ENCODE results near the gene SYT6. TPM values are rescaled to one million over a fixed set of nuclear protein-coding genes. Genes with fewer than 3 reads are reported as not detected.

SYT6 gene
- total RNA-seq, 4 donors from 2014 or later = 0.29 to 0.55 TPM; not detected in 2

DNA sequence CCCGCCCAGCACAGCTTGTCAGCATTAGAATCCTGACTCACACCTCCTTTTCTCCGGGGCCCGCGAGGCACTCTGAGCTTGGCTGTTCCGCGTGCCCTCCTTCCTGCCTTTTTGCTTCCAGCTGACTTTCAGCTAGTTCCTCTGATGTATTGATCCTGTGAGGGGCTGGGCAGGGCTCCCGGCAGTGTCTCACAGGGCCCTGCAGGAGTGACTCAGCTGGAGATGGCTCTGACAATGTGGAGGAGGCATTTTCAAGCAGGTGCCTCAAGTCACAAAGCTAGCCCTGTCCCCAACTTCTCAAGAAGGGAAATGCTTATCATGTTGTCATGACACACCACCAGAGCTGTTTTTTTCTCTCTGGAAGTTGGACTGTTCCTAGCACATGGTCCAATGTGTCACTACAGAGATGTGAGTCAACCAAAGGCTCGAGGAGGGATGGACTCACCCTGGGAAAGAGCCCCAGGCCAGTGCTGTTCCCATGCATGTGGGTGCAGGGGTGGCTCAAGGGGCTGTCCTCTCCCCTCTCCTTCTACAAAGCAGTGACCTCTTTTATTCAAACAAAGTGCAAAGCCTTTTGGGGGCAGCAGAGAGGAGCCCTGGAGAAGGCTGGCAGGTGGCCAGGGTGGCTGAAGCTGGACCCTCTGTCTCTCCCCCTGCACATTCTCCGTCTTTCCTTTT, 30.6 kb downstream of the SYT6 start:
- TF ChIP-seq POLR2A (IDR thresholded peaks at IDR 0.05) (no peak), CTCF (IDR thresholded peaks at IDR 0.05) (no peak)
- intact Hi-C loops (cut with DNase I; ENCODE audit: low total_unique reads) = no loop called here

GRCh38 chr1:114118351-114118990, 35.2 kb downstream of the SYT6 start:
- no peaks in the 10 kb centered on the region for H3K9me3 ChIP-seq
- DNase-seq = no peak
- H3K27ac ChIP-seq = no peak overlapping the region
- H3K4me3 ChIP-seq = no peak overlapping the region
- no peaks in the 10 kb centered on the region for H3K36me3 ChIP-seq
- H3K4me1 ChIP-seq = no peaks in the 10 kb centered on the region
- no peaks in the 10 kb centered on the region for H3K27me3 ChIP-seq
- TF ChIP-seq CTCF (IDR thresholded peaks at IDR 0.05) (no peak), POLR2A (IDR thresholded peaks at IDR 0.05) (no peak)
- intact Hi-C loops (cut with DNase I; ENCODE audit: low total_unique reads) = no loop called here

More for the DNA sequence above, 30.6 kb downstream of the SYT6 start:
- Histone ChIP-seq H3K9me3 (no peaks in the 10 kb centered on the region), H3K4me3 (no peak overlapping the region), H3K4me1 (no peaks in the 10 kb centered on the region), H3K36me3 (no peaks in the 10 kb centered on the region), H3K27me3 (no peaks in the 10 kb centered on the region), H3K27ac (no peak overlapping the region)
- DNase-seq = no peak

DNA sequence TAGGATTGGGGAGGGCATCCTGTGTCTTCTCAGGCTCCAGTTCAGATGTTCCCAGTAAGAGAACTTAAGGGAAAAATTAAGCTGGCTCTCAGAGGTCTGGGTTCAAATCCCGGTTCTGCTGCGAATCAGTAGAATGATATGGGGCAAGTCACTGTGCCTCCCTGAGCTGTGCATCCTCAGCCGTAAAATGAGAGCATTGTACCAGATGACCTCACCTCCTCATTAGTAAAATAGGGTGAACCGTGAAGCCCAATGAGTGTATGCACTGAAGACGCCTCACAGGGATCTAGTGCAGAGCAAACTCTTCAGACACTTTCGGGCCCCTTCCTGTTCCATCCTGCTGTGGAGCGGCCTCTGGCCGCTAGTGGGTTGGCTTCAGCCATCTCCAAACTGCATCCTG, 36.0 kb downstream of the SYT6 start:
- Histone ChIP-seq H3K9me3 (no peaks in the 10 kb centered on the region), H3K4me1 (no peaks in the 10 kb centered on the region), H3K27ac (no peak overlapping the region), H3K36me3 (no peaks in the 10 kb centered on the region), H3K27me3 (no peaks in the 10 kb centered on the region), H3K4me3 (no peak overlapping the region)
- intact Hi-C loops (cut with DNase I; ENCODE audit: low total_unique reads) = no loop called here
- DNase-seq = no peak
- no peak for TF ChIP-seq CTCF (IDR thresholded peaks at IDR 0.05)
- no peak for TF ChIP-seq POLR2A (IDR thresholded peaks at IDR 0.05)

- no peak overlapping the region for H3K27ac ChIP-seq
- H3K4me3 ChIP-seq = no peak overlapping the region
- H3K36me3 ChIP-seq = no peaks in the 10 kb centered on the region
- no peaks in the 10 kb centered on the region for H3K4me1 ChIP-seq
- TF ChIP-seq POLR2A (IDR thresholded peaks at IDR 0.05) = no peak
- no peak for TF ChIP-seq CTCF (IDR thresholded peaks at IDR 0.05)
- H3K27me3 ChIP-seq = no peaks in the 10 kb centered on the region
- intact Hi-C loops (cut with DNase I; ENCODE audit: low total_unique reads) = no loop called here
- no peaks in the 10 kb centered on the region for H3K9me3 ChIP-seq
- no peak for DNase-seq
Observed at GRCh38 chr1:114116086-114116485, 37.6 kb downstream of the SYT6 start.

Data from uterus (tissue), 4 donors.